IMR-90 (cell line): Measurements from ENCODE around the gene GH1.

Experiments used
- BHLHE40 ChIP-seq: fragments of 150-350 bp; IDR thresholded peaks from 2 replicates; pipeline ENCODE4 v1.6.1; 2016; ENCODE audit warnings: mild to moderate bottlenecking, low read depth, low read length
- CEBPB ChIP-seq: IDR thresholded peaks from 2 replicates; pipeline ENCODE4 v1.6.1; 2012; ENCODE audit warnings: low read depth, low read length, improper control_type of control experiment
- FOS ChIP-seq: fragments of 150-350 bp; IDR thresholded peaks from 2 replicates; pipeline ENCODE4 v1.6.1; 2016; ENCODE audit warnings: low read depth, low read length
- MAFK ChIP-seq: IDR thresholded peaks from 2 replicates; pipeline ENCODE4 v1.6.1; 2012; ENCODE audit warnings: low read depth, low read length, improper control_type of control experiment
- MAZ ChIP-seq: IDR thresholded peaks from 2 replicates; pipeline ENCODE4 v1.6.1; 2012; ENCODE audit warnings: low read depth, mild to moderate bottlenecking, low read length, improper control_type of control experiment, moderate library complexity, borderline replicate concordance
- MXI1 ChIP-seq: IDR thresholded peaks from 2 replicates; pipeline ENCODE4 v1.6.1; 2012; ENCODE audit warnings: low read depth, mild to moderate bottlenecking, low read length, moderate library complexity, borderline replicate concordance
- POLR2A ChIP-seq: IDR thresholded peaks from 2 replicates; pipeline ENCODE4 v1.6.1; 2012; ENCODE audit warnings: mild to moderate bottlenecking, low read depth, low read length
- TF ChIP-seq, protein P1 (sequence below): conservative IDR thresholded peaks from 2 replicates; pipeline ENCODE4 v1.5.1; 2012; ENCODE audit warnings: mild to moderate bottlenecking, low read depth, low read length, improper control_type of control experiment
- TF ChIP-seq, protein P2 (sequence below): fragments of 150-350 bp; IDR thresholded peaks from 2 replicates; pipeline ENCODE4 v1.6.1; 2016; ENCODE audit warnings: low read depth, mild to moderate bottlenecking, low read length, moderate library complexity, borderline replicate concordance

DNA sequence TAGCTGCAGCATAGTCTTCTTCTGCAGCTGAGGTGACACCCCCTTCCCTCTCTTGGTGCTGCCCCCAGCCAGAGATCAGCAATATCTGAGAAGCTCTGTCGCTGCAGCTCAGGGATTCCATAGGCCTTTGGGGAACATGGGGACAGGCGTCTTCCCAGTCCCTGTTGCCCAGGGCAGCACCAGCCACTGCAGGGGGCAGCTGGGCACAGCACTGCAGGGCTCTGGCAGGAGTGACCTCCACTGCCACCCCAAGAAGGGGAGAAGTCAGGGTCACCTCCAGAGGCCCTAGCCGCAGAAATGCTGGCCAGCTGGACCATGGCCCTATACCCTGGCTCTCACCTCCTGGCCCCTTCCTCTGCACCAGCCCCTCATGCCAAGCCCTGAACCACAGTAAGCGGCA, 37.2 kb upstream of the GH1 start:
- TF ChIP-seq, protein P1, sequence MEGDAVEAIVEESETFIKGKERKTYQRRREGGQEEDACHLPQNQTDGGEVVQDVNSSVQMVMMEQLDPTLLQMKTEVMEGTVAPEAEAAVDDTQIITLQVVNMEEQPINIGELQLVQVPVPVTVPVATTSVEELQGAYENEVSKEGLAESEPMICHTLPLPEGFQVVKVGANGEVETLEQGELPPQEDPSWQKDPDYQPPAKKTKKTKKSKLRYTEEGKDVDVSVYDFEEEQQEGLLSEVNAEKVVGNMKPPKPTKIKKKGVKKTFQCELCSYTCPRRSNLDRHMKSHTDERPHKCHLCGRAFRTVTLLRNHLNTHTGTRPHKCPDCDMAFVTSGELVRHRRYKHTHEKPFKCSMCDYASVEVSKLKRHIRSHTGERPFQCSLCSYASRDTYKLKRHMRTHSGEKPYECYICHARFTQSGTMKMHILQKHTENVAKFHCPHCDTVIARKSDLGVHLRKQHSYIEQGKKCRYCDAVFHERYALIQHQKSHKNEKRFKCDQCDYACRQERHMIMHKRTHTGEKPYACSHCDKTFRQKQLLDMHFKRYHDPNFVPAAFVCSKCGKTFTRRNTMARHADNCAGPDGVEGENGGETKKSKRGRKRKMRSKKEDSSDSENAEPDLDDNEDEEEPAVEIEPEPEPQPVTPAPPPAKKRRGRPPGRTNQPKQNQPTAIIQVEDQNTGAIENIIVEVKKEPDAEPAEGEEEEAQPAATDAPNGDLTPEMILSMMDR: no peak
- TF ChIP-seq POLR2A (no peak), FOS (no peak), CEBPB (no peak), BHLHE40 (no peak), MAZ (no peak), MXI1 (no peak), MAFK (no peak)
- TF ChIP-seq, protein P2, sequence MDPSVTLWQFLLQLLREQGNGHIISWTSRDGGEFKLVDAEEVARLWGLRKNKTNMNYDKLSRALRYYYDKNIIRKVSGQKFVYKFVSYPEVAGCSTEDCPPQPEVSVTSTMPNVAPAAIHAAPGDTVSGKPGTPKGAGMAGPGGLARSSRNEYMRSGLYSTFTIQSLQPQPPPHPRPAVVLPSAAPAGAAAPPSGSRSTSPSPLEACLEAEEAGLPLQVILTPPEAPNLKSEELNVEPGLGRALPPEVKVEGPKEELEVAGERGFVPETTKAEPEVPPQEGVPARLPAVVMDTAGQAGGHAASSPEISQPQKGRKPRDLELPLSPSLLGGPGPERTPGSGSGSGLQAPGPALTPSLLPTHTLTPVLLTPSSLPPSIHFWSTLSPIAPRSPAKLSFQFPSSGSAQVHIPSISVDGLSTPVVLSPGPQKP: no peak
